Stimulated activated naive B cell treated with anti-CD40 and anti-IgM and Interleukin-4, amounts not matched to agents 10 μg/mL and 1 μg/mL and 100 μg/mL, for 72 hours (primary cell): ENCODE results near the gene EHD4.
A peak's percentile ranks its signal among the peaks of the same experiment; 100 is the strongest.

ENCODE experiments used
- ATAC-seq, 2 donors: fragments of 150-1000 bp; cut with Tn5 transposase; replicated peaks; 2 replicates each; pipeline ENCODE4 v1.10.0; 2021; ENCODE audit warnings: moderate library complexity in 1 of 2
- DNase-seq: peaks from one replicate; pipeline ENCODE4 v3.0.0; 2021
- H3K27ac Mint-ChIP-seq: one replicate; pipeline ENCODE4 v1.8.0; 2022; ENCODE audit warnings: mild to moderate bottlenecking, mixed read lengths
- H3K27me3 Mint-ChIP-seq, 2 donors: one replicate each; pipeline ENCODE4 v1.8.0; 2022; ENCODE audit warnings: mixed read lengths in 2 of 2
- H3K36me3 Mint-ChIP-seq, 2 donors: one replicate each; pipeline ENCODE4 v1.8.0; 2022; ENCODE audit warnings: mixed read lengths in 2 of 2, mild to moderate bottlenecking in 1 of 2
- H3K4me1 Mint-ChIP-seq, 2 donors: one replicate each; pipeline ENCODE4 v1.8.0; 2022; ENCODE audit warnings: mixed read lengths in 2 of 2, mild to moderate bottlenecking in 1 of 2
- H3K4me3 Mint-ChIP-seq, 2 donors: one replicate each; pipeline ENCODE4 v1.8.0; 2022; ENCODE audit warnings: mild to moderate bottlenecking in 2 of 2, mixed read lengths in 2 of 2, moderate library complexity in 1 of 2
- H3K9me3 Mint-ChIP-seq, 2 donors: one replicate each; pipeline ENCODE4 v1.8.0; 2022; ENCODE audit warnings: mixed read lengths in 2 of 2, mild to moderate bottlenecking in 1 of 2

EHD4 gene

GRCh38 chr15:41965441-41966413 lies 6.6 kb downstream of the EHD4 start:
- Mint-ChIP-seq H3K27ac (peak overlapping the region; percentile 92), H3K9me3 (no peaks in the 10 kb centered on the region), H3K36me3 (peaks cover 53 to 62% of the 10 kb centered on the region in 2 donors), H3K4me3 (peak overlapping the region in 1 of 2 donors; percentile 51), H3K4me1 (peaks cover 46 to 65% of the 10 kb centered on the region in 2 donors), H3K27me3 (no peaks in the 10 kb centered on the region)
- no peak for ATAC-seq
- no peak for DNase-seq

- Mint-ChIP-seq H3K4me1 (peaks cover 24 to 42% of the 10 kb centered on the region in 2 donors), H3K27ac (no peak overlapping the region), H3K4me3 (no peak overlapping the region), H3K9me3 (no peaks in the 10 kb centered on the region), H3K36me3 (peaks cover 48 to 51% of the 10 kb centered on the region in 2 donors), H3K27me3 (no peaks in the 10 kb centered on the region)
- DNase-seq (no peak), ATAC-seq (no peak)
Observed at GRCh38 chr15:41961595-41962202, 10.7 kb downstream of the EHD4 start.

GRCh38 chr15:41961001-41961518 lies 11.3 kb downstream of the EHD4 start:
- Mint-ChIP-seq H3K4me1 (peaks cover 18 to 36% of the 10 kb centered on the region in 2 donors), H3K27me3 (no peaks in the 10 kb centered on the region), H3K27ac (no peak overlapping the region), H3K36me3 (peaks cover 42 to 45% of the 10 kb centered on the region in 2 donors), H3K4me3 (no peak overlapping the region), H3K9me3 (no peaks in the 10 kb centered on the region)
- ATAC-seq (no peak), DNase-seq (no peak)

- Mint-ChIP-seq H3K36me3 (peaks cover 39 to 40% of the 10 kb centered on the region in 2 donors), H3K4me1 (peaks cover 13 to 28% of the 10 kb centered on the region in 2 donors), H3K27ac (no peak overlapping the region), H3K27me3 (no peaks in the 10 kb centered on the region), H3K4me3 (no peak overlapping the region), H3K9me3 (no peaks in the 10 kb centered on the region)
- DNase-seq: no peak
- no peak for ATAC-seq
Observed at GRCh38 chr15:41958002-41958420, 14.3 kb downstream of the EHD4 start.

- H3K9me3 Mint-ChIP-seq: no peaks in the 10 kb centered on the region
- H3K4me3 Mint-ChIP-seq: no peak overlapping the region
- DNase-seq (no peak), ATAC-seq (peak; percentile 88 to 99)
- no peaks in the 10 kb centered on the region for H3K27me3 Mint-ChIP-seq
- H3K4me1 Mint-ChIP-seq: peaks cover 13 to 28% of the 10 kb centered on the region in 2 donors
- H3K36me3 Mint-ChIP-seq: peaks cover 41 to 44% of the 10 kb centered on the region in 2 donors
- H3K27ac Mint-ChIP-seq: peak overlapping the region; percentile 53
Observed at GRCh38 chr15:41957021-41957897, 15.1 kb downstream of the EHD4 start.

GRCh38 chr15:41955807-41956525 lies 16.4 kb downstream of the EHD4 start:
- H3K4me1 Mint-ChIP-seq: peaks cover 8 to 20% of the 10 kb centered on the region in 2 donors
- peaks cover 37 to 42% of the 10 kb centered on the region in 2 donors for H3K36me3 Mint-ChIP-seq
- H3K4me3 Mint-ChIP-seq: no peak overlapping the region
- no peaks in the 10 kb centered on the region for H3K27me3 Mint-ChIP-seq
- no peak overlapping the region for H3K27ac Mint-ChIP-seq
- ATAC-seq: no peak
- no peak for DNase-seq
- no peaks in the 10 kb centered on the region for H3K9me3 Mint-ChIP-seq

- ATAC-seq (no peak), DNase-seq (no peak)
- Mint-ChIP-seq H3K4me1 (peaks cover 8 to 23% of the 10 kb centered on the region in 2 donors), H3K27ac (no peak overlapping the region), H3K27me3 (no peaks in the 10 kb centered on the region), H3K36me3 (peaks cover 42 to 43% of the 10 kb centered on the region in 2 donors), H3K9me3 (no peaks in the 10 kb centered on the region), H3K4me3 (no peak overlapping the region)
Observed at GRCh38 chr15:41955100-41955499, 17.3 kb downstream of the EHD4 start.

GRCh38 chr15:41954036-41954435 lies 18.3 kb downstream of the EHD4 start:
- no peaks in the 10 kb centered on the region for H3K27me3 Mint-ChIP-seq
- DNase-seq: no peak
- ATAC-seq: no peak
- H3K4me1 Mint-ChIP-seq: peaks cover 8 to 23% of the 10 kb centered on the region in 2 donors
- H3K4me3 Mint-ChIP-seq: no peak overlapping the region
- H3K9me3 Mint-ChIP-seq: no peaks in the 10 kb centered on the region
- H3K36me3 Mint-ChIP-seq: peaks cover 36 to 39% of the 10 kb centered on the region in 2 donors
- no peak overlapping the region for H3K27ac Mint-ChIP-seq

- Mint-ChIP-seq H3K27ac (no peak overlapping the region), H3K4me3 (no peak overlapping the region), H3K36me3 (peaks cover 30% of the 10 kb centered on the region in 2 donors)
Observed at GRCh38 chr15:41952013-41952563, 20.3 kb downstream of the EHD4 start.

GRCh38 chr15:41951571-41951970 lies 20.8 kb downstream of the EHD4 start:
- peaks cover 30% of the 10 kb centered on the region in 2 donors for H3K36me3 Mint-ChIP-seq
- ATAC-seq: no peak

More at GRCh38 chr15:41952013-41952563, 20.3 kb downstream of the EHD4 start:
- Mint-ChIP-seq H3K27me3 (no peaks in the 10 kb centered on the region), H3K4me1 (peaks cover 0 to 9% of the 10 kb centered on the region in 2 donors), H3K9me3 (no peaks in the 10 kb centered on the region)
- no peak for ATAC-seq
- DNase-seq: no peak

GRCh38 chr15:41950489-41950888 lies 21.9 kb downstream of the EHD4 start:
- DNase-seq (no peak), ATAC-seq (no peak)
- no peak overlapping the region for H3K4me3 Mint-ChIP-seq
- H3K27ac Mint-ChIP-seq: peak overlapping the region; percentile 60
- peaks cover 0 to 10% of the 10 kb centered on the region in 2 donors for H3K4me1 Mint-ChIP-seq
- H3K27me3 Mint-ChIP-seq: no peaks in the 10 kb centered on the region
- no peaks in the 10 kb centered on the region for H3K9me3 Mint-ChIP-seq
- peaks cover 36% of the 10 kb centered on the region in 2 donors for H3K36me3 Mint-ChIP-seq

More at GRCh38 chr15:41951571-41951970, 20.8 kb downstream of the EHD4 start:
- H3K4me1 Mint-ChIP-seq: peaks cover 0 to 5% of the 10 kb centered on the region in 2 donors
- no peak for DNase-seq
- H3K4me3 Mint-ChIP-seq: no peak overlapping the region
- no peaks in the 10 kb centered on the region for H3K9me3 Mint-ChIP-seq
- no peak overlapping the region for H3K27ac Mint-ChIP-seq
- H3K27me3 Mint-ChIP-seq: no peaks in the 10 kb centered on the region

GRCh38 chr15:41950127-41950483 lies 22.3 kb downstream of the EHD4 start:
- Mint-ChIP-seq H3K4me1 (peaks cover 3 to 14% of the 10 kb centered on the region in 2 donors), H3K36me3 (peaks cover 39% of the 10 kb centered on the region in 2 donors), H3K9me3 (no peaks in the 10 kb centered on the region), H3K27me3 (no peaks in the 10 kb centered on the region), H3K27ac (no peak overlapping the region), H3K4me3 (no peak overlapping the region)
- ATAC-seq: no peak
- no peak for DNase-seq
